SK-N-SH (cell line): ENCODE measurements around the gene LCOR. TPM values are rescaled to one million over a fixed set of nuclear protein-coding genes. Genes with fewer than 3 reads are reported as not detected.

ENCODE experiments used
- CTCF ChIA-PET: fragments of 300-600, 350-600 bp; formaldehyde crosslinking; extraction: SDS; loops from one replicate; lab custom pipeline; 2021; lab: Yijun Ruan, JAX
- POLR2A ChIA-PET: fragments of 350-600 bp; sonication (Branson Sonifier 250); formaldehyde crosslinking; extraction: SDS; loops from one replicate; lab custom pipeline; 2020; ENCODE audit warnings: antibody characterized with exemption, inconsistent platforms; lab: Yijun Ruan, JAX
- DNase-seq: peaks from one replicate; pipeline ENCODE4 v3.0.0; 2012
- H2AFZ ChIP-seq: fragments of 200-600 bp; sonication (generic); 2 replicates; pipeline ENCODE4 v1.8.1; 2016; ENCODE audit warnings: antibody characterized with exemption, mild to moderate bottlenecking, low read depth
- H3F3A ChIP-seq: fragments of 200-600 bp; sonication (generic); replicated peaks from 2 replicates; pipeline ENCODE3; 2016; ENCODE audit warnings: antibody characterized with exemption, mild to moderate bottlenecking; ENCODE audit not compliant: insufficient read depth
- H3K27ac ChIP-seq, 2 experiments: fragments of 200-500 bp in 1 of 2; fragments of 200-600 bp in 1 of 2; sonication (Bioruptor generic) in 1 of 2; sonication (generic), shearing (Covaris generic) in 1 of 2; 2 replicates each; pipeline versions ENCODE4 v1.5.1 to v1.6.1; 2014 to 2016; ENCODE audit warnings: low read depth in 2 of 2, inconsistent platforms in 1 of 2, low read length in 1 of 2, mild to moderate bottlenecking in 1 of 2, mixed read lengths in 1 of 2
- H3K27me3 ChIP-seq: fragments of 200-600 bp; sonication (generic), shearing (Covaris generic); 2 replicates; pipeline ENCODE4 v1.6.1; 2016; ENCODE audit warnings: mixed run types; ENCODE audit not compliant: insufficient read depth
- H3K36me3 ChIP-seq, 2 experiments: fragments of 200-500 bp in 1 of 2; fragments of 200-600 bp in 1 of 2; sonication (Bioruptor generic) in 1 of 2; sonication (generic) in 1 of 2; replicated peaks in 1 of 2; 2 replicates each; pipeline versions ENCODE3 to v1.5.1; 2014 to 2016; ENCODE audit warnings: low read length in 1 of 2, mild to moderate bottlenecking in 1 of 2; ENCODE audit not compliant: insufficient read depth in 2 of 2, control insufficient read depth in 1 of 2
- H3K4me1 ChIP-seq, 2 experiments: fragments of 200-500 bp in 1 of 2; fragments of 200-600 bp in 1 of 2; sonication (Bioruptor generic) in 1 of 2; sonication (generic), shearing (Covaris generic) in 1 of 2; 2 replicates each; pipeline versions ENCODE4 v1.5.1 to v1.6.1; 2014 to 2016; ENCODE audit warnings: low read depth in 1 of 2, low read length in 1 of 2, mixed run types in 1 of 2; ENCODE audit not compliant: insufficient read depth in 2 of 2, control insufficient read depth in 1 of 2
- H3K4me2 ChIP-seq: fragments of 200-600 bp; sonication (generic), shearing (Covaris generic); 2 replicates; pipeline ENCODE4 v1.6.1; 2017; ENCODE audit warnings: mixed run types
- H3K4me3 ChIP-seq, 2 experiments: fragments of 200-500 bp in 1 of 2; fragments of 200-600 bp in 1 of 2; sonication (Bioruptor generic) in 1 of 2; sonication (generic), shearing (Covaris generic) in 1 of 2; 2 replicates each; pipeline versions ENCODE4 v1.5.1 to v1.8.1; 2014 to 2016; ENCODE audit warnings: low read depth in 2 of 2, inconsistent platforms in 1 of 2, low read length in 1 of 2, mild to moderate bottlenecking in 1 of 2, mixed read lengths in 1 of 2, moderate library complexity in 1 of 2
- H3K79me2 ChIP-seq: fragments of 200-600 bp; sonication (generic); 2 replicates; pipeline ENCODE4 v1.8.1; 2017; ENCODE audit warnings: mild to moderate bottlenecking; ENCODE audit not compliant: insufficient read depth
- H3K9ac ChIP-seq: fragments of 200-600 bp; sonication (generic); 2 replicates; pipeline ENCODE4 v1.6.1; 2017; ENCODE audit warnings: mixed run types
- H3K9me2 ChIP-seq: fragments of 200-600 bp; sonication (generic); 2 replicates; pipeline ENCODE4 v1.6.1; 2017; ENCODE audit warnings: mixed run types
- H3K9me3 ChIP-seq: fragments of 200-600 bp; sonication (generic); 2 replicates; pipeline ENCODE4 v1.6.1; 2017; ENCODE audit warnings: mixed run types, mild to moderate bottlenecking, moderate library complexity
- H4K20me1 ChIP-seq: fragments of 200-600 bp; sonication (generic); 2 replicates; pipeline ENCODE4 v1.6.1; 2017; ENCODE audit warnings: mild to moderate bottlenecking, mixed run types; ENCODE audit not compliant: insufficient read depth
- CHD2 ChIP-seq: fragments of 150-350 bp; IDR thresholded peaks from 2 replicates; pipeline ENCODE4 v1.6.1; 2018; ENCODE audit warnings: low read length; ENCODE audit not compliant: partially characterized antibody
- EZH2phosphoT487 ChIP-seq: fragments of 200-600 bp; sonication (generic); IDR thresholded peaks from 2 replicates; pipeline ENCODE4 v1.6.1; 2017; ENCODE audit warnings: low read depth, mixed run types, mild to moderate bottlenecking, antibody characterized with exemption, moderate library complexity, borderline replicate concordance
- FOSL2 ChIP-seq: IDR thresholded peaks from 2 replicates; pipeline ENCODE4 v1.4.0; 2012; ENCODE audit warnings: low read depth, mild to moderate bottlenecking, moderate library complexity, borderline replicate concordance
- FOXM1 ChIP-seq: IDR thresholded peaks from 2 replicates; pipeline ENCODE4 v1.4.0; 2012; ENCODE audit warnings: low read depth, mild to moderate bottlenecking
- GABPA ChIP-seq: IDR thresholded peaks from 2 replicates; pipeline ENCODE4 v1.4.0; 2012; ENCODE audit warnings: low read depth, mild to moderate bottlenecking
- JUND ChIP-seq: IDR thresholded peaks from 2 replicates; pipeline ENCODE4 v1.4.0; 2012
- MXI1 ChIP-seq: IDR thresholded peaks from 2 replicates; pipeline ENCODE4 v1.6.1; 2012; ENCODE audit warnings: mild to moderate bottlenecking, low read depth, low read length, improper control_type of control experiment
- NFIC ChIP-seq: IDR thresholded peaks from 2 replicates; pipeline ENCODE4 v1.4.0; 2012; ENCODE audit warnings: borderline replicate concordance
- NRF1 ChIP-seq: IDR thresholded peaks from 2 replicates; pipeline ENCODE4 v1.6.1; 2012; ENCODE audit warnings: low read depth, mild to moderate bottlenecking, low read length
- POLR2AphosphoS5 ChIP-seq: IDR thresholded peaks from 2 replicates; pipeline ENCODE4 v1.6.1; 2012; ENCODE audit warnings: low read depth, low read length
- RCOR1 ChIP-seq: fragments of 150-350 bp; IDR thresholded peaks from 2 replicates; pipeline ENCODE4 v1.6.1; 2017; ENCODE audit warnings: antibody characterized with exemption, low read length
- SMC3 ChIP-seq: IDR thresholded peaks from 2 replicates; pipeline ENCODE4 v1.6.1; 2012; ENCODE audit warnings: low read depth, low read length, improper control_type of control experiment
- TAF1 ChIP-seq: IDR thresholded peaks from 2 replicates; pipeline ENCODE4 v1.6.1; 2012; ENCODE audit warnings: low read depth, mild to moderate bottlenecking, low read length, moderate library complexity, borderline replicate concordance
- YY1 ChIP-seq: IDR thresholded peaks from 2 replicates; pipeline ENCODE4 v1.4.0; 2012; ENCODE audit warnings: low read depth, mild to moderate bottlenecking
- WGBS: methylation state at CpG from one replicate; pipeline ENCODE4 v1.1.6; 2017; ENCODE audit warnings: low lambda C conversion rate; 5-methylcytosine and 5-hydroxymethylcytosine counted together
- polyA plus RNA-seq, 3 experiments: library from polyadenylated mRNA; depleted of rRNA; stranded (reverse); fragments of >200 nt; gene quantifications; 2 replicates each; pipeline ENCODE4 v1.2.3, GENCODE V29; 2012
- TF ChIP-seq, protein P1 (sequence below): IDR thresholded peaks from 2 replicates; pipeline ENCODE4 v1.4.0; 2012; ENCODE audit warnings: low read depth
- TF ChIP-seq, protein P2 (sequence below): fragments of 200-600 bp; sonication (generic); IDR thresholded peaks from 2 replicates; pipeline ENCODE4 v1.6.1; 2017; ENCODE audit warnings: antibody characterized with exemption, mild to moderate bottlenecking, moderate library complexity
- TF ChIP-seq, protein P3 (sequence below): IDR thresholded peaks from 2 replicates; pipeline ENCODE4 v1.4.0; 2012; ENCODE audit warnings: low read depth, borderline replicate concordance
- TF ChIP-seq, protein P4 (sequence below): fragments of 150-350 bp; IDR thresholded peaks from 2 replicates; pipeline ENCODE4 v1.6.1; 2017; ENCODE audit warnings: antibody characterized with exemption, low read length, low read depth, borderline replicate concordance
- TF ChIP-seq, protein P5 (sequence below): IDR thresholded peaks from 2 replicates; pipeline ENCODE4 v1.6.1; 2012; ENCODE audit warnings: mild to moderate bottlenecking, low read depth, low read length, moderate library complexity

The LCOR gene
- polyA plus RNA-seq, 1 of the 3 experiments (the other 2 are of a cell fraction) = 1.9 TPM

DNA sequence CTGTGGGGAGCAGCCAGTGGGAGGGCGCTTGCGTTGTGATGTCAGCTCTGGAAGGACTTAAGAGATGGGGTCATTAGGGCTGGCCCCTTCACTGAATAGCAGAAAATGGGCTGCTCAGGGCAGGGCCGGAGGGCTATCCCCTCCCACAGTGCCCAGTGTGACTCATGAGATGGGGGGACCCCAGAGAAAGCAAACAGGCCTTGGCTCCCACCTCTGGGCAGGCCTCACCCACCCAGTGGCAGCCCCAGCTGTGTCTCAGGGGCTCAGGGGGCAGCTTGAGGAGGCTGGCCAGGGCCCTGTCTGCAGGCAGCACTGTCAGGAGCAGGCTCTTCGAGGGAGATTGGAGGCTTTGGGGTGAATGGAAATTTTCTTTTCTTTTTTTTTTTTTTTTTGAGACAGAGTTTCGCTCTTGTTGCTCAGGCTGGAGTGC, 185.4 kb downstream of the LCOR start:
- no peaks in the 10 kb centered on the region for H3K9me2 ChIP-seq
- H3K27ac ChIP-seq = no peak overlapping the region
- TF ChIP-seq SMC3 (no peak), FOXM1 (no peak), YY1 (no peak), NFIC (no peak)
- DNase-seq = no peak
- no peak overlapping the region for H3K4me2 ChIP-seq
- H3K4me3 ChIP-seq = no peak overlapping the region
- 77% methylated on average over 5 of the region's 5 CpGs for WGBS
- H2AFZ ChIP-seq = no peak overlapping the region
- H3K79me2 ChIP-seq = no peaks in the 10 kb centered on the region
- no peaks in the 10 kb centered on the region for H3K27me3 ChIP-seq
- CTCF ChIA-PET = interaction anchor here (1.0 to 1.9 kb wide), 4 partner anchors 8 to 19 kb away, joined by 3 to 10 read pairs (median 5); no protein-coding TSS in a partner anchor
- H3K9ac ChIP-seq = no peak overlapping the region
- no peaks in the 10 kb centered on the region for H3K9me3 ChIP-seq
- H3F3A ChIP-seq = no peaks in the 10 kb centered on the region
- no peaks in the 10 kb centered on the region for H3K36me3 ChIP-seq
- H4K20me1 ChIP-seq = no peaks in the 10 kb centered on the region
- POLR2A ChIA-PET = no interaction called here
- no peaks in the 10 kb centered on the region for H3K4me1 ChIP-seq

DNA sequence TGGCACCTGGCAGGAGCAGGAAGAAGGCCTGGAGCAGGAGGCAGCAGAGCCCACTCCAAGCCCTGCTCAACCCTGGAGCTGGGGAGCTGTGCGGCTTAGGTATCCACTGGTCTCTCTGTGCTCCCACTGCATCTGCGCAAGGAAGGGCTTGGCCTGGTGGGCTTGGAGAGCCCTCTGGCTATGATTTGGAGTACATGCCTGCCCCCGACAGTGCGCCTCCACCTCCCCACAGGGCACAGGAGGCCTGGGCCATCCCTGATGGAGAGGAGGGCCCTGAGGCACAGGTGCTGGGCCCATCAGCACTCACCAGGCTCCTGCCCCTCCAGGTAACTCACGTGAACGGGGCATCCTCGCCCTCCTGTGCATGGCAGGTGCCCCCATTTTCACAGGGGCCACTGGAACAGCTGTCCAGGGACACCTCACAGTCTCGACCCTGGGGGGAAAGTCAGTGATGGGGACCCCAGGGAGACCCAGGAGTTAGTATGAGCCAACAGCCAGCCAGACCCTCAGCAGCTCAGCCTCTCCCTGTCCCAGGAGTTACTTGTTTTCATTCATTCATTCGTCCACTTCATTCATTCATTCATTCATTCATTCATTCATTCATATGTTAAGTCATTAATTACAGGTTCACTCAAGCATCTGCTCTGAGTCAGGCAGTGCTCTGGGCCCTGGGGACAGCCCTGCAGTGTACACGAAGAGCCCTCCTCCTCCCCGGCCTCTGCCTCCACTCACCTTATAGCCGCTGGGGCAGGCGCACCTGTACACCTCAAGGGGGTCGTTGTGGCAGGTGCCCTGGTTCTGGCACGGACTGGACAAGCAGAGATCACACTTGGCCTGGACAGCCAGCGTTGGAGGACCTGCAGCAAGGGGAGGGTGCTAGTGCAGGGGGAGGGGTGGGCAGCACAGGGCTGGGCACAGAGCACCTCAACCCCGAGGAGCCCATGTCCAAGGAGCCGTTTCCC, 186.4 kb downstream of the LCOR start:
- no peak overlapping the region for H3K27ac ChIP-seq
- no peak for DNase-seq
- H3K4me1 ChIP-seq = peaks cover 0 to 2% of the 10 kb centered on the region in 2 experiments; a peak in 1 of 4 replicates
- CTCF ChIA-PET = no interaction called here
- no peaks in the 10 kb centered on the region for H3K36me3 ChIP-seq
- H3K9me3 ChIP-seq = no peaks in the 10 kb centered on the region
- H3K9me2 ChIP-seq = no peaks in the 10 kb centered on the region
- no peak overlapping the region for H3K4me2 ChIP-seq
- peaks cover 5% of the 10 kb centered on the region for H3F3A ChIP-seq
- no peak overlapping the region for H2AFZ ChIP-seq
- 66% methylated on average over 12 of the region's 18 CpGs for WGBS
- H3K27me3 ChIP-seq = no peaks in the 10 kb centered on the region
- no peak overlapping the region for H3K9ac ChIP-seq
- no peak overlapping the region for H3K4me3 ChIP-seq
- POLR2A ChIA-PET = no interaction called here
- no peaks in the 10 kb centered on the region for H3K79me2 ChIP-seq
- no peaks in the 10 kb centered on the region for H4K20me1 ChIP-seq
- TF ChIP-seq FOXM1 = no peak
- TF ChIP-seq, protein P1, sequence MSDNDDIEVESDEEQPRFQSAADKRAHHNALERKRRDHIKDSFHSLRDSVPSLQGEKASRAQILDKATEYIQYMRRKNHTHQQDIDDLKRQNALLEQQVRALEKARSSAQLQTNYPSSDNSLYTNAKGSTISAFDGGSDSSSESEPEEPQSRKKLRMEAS = no peak
- TF ChIP-seq GABPA = no peak
- no peak for TF ChIP-seq RCOR1
- no peak for TF ChIP-seq FOSL2
- TF ChIP-seq POLR2AphosphoS5 = no peak
- TF ChIP-seq, protein P2, sequence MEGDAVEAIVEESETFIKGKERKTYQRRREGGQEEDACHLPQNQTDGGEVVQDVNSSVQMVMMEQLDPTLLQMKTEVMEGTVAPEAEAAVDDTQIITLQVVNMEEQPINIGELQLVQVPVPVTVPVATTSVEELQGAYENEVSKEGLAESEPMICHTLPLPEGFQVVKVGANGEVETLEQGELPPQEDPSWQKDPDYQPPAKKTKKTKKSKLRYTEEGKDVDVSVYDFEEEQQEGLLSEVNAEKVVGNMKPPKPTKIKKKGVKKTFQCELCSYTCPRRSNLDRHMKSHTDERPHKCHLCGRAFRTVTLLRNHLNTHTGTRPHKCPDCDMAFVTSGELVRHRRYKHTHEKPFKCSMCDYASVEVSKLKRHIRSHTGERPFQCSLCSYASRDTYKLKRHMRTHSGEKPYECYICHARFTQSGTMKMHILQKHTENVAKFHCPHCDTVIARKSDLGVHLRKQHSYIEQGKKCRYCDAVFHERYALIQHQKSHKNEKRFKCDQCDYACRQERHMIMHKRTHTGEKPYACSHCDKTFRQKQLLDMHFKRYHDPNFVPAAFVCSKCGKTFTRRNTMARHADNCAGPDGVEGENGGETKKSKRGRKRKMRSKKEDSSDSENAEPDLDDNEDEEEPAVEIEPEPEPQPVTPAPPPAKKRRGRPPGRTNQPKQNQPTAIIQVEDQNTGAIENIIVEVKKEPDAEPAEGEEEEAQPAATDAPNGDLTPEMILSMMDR = no peak
- no peak for TF ChIP-seq EZH2phosphoT487
- TF ChIP-seq CHD2 = no peak
- TF ChIP-seq NRF1 = no peak
- TF ChIP-seq, protein P3, sequence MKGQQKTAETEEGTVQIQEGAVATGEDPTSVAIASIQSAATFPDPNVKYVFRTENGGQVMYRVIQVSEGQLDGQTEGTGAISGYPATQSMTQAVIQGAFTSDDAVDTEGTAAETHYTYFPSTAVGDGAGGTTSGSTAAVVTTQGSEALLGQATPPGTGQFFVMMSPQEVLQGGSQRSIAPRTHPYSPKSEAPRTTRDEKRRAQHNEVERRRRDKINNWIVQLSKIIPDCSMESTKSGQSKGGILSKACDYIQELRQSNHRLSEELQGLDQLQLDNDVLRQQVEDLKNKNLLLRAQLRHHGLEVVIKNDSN = no peak
- TF ChIP-seq, protein P4, sequence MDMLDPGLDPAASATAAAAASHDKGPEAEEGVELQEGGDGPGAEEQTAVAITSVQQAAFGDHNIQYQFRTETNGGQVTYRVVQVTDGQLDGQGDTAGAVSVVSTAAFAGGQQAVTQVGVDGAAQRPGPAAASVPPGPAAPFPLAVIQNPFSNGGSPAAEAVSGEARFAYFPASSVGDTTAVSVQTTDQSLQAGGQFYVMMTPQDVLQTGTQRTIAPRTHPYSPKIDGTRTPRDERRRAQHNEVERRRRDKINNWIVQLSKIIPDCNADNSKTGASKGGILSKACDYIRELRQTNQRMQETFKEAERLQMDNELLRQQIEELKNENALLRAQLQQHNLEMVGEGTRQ = no peak
- no peak for TF ChIP-seq JUND
- TF ChIP-seq MXI1 = no peak
- TF ChIP-seq, protein P5, sequence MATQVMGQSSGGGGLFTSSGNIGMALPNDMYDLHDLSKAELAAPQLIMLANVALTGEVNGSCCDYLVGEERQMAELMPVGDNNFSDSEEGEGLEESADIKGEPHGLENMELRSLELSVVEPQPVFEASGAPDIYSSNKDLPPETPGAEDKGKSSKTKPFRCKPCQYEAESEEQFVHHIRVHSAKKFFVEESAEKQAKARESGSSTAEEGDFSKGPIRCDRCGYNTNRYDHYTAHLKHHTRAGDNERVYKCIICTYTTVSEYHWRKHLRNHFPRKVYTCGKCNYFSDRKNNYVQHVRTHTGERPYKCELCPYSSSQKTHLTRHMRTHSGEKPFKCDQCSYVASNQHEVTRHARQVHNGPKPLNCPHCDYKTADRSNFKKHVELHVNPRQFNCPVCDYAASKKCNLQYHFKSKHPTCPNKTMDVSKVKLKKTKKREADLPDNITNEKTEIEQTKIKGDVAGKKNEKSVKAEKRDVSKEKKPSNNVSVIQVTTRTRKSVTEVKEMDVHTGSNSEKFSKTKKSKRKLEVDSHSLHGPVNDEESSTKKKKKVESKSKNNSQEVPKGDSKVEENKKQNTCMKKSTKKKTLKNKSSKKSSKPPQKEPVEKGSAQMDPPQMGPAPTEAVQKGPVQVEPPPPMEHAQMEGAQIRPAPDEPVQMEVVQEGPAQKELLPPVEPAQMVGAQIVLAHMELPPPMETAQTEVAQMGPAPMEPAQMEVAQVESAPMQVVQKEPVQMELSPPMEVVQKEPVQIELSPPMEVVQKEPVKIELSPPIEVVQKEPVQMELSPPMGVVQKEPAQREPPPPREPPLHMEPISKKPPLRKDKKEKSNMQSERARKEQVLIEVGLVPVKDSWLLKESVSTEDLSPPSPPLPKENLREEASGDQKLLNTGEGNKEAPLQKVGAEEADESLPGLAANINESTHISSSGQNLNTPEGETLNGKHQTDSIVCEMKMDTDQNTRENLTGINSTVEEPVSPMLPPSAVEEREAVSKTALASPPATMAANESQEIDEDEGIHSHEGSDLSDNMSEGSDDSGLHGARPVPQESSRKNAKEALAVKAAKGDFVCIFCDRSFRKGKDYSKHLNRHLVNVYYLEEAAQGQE = no peak
- no peak for TF ChIP-seq TAF1
